IMR-90 (cell line): Measurements from ENCODE around the gene DDX52. TPM values are rescaled to one million over a fixed set of nuclear protein-coding genes. Genes with fewer than 3 reads are reported as not detected.

Experiments used
- ATAC-seq: fragments of 200-7000 bp; cut with Tn5 transposase; 2 replicates; pipeline ENCODE4 v1.9.1; 2020; ENCODE audit warnings: low read depth, mild to moderate bottlenecking, moderate library complexity
- BruUV-seq: library from RNA; stranded (reverse); fragments of 400-500 nt; replicated peaks from 2 replicates; lab custom pipeline; 2021; lab: Mats Ljungman, UMichigan
- CTCF ChIA-PET: fragments of 300-600 bp; formaldehyde crosslinking; extraction: SDS; loops from one replicate; lab custom pipeline; 2021; ENCODE audit warnings: antibody characterized with exemption; lab: Yijun Ruan, JAX
- POLR2A ChIA-PET: fragments of 300-600 bp; sonication (Branson Sonifier 250); formaldehyde crosslinking; loops from one replicate; lab custom pipeline; 2022; ENCODE audit warnings: antibody characterized with exemption; ENCODE audit not compliant: unreplicated experiment; lab: Charles Lee
- DNase-seq: peaks from one replicate; pipeline ENCODE4 v3.0.0; 2013
- H2AFZ ChIP-seq: replicated peaks from 2 replicates; pipeline ENCODE3; 2013; ENCODE audit warnings: low read length, mild to moderate bottlenecking; ENCODE audit not compliant: poor library complexity
- H2AK5ac ChIP-seq: 2 replicates; pipeline ENCODE4 v1.6.1; 2013; ENCODE audit warnings: low read depth, low read length, inconsistent platforms
- H2AK9ac ChIP-seq: replicated peaks from 2 replicates; pipeline ENCODE3; 2013; ENCODE audit warnings: mild to moderate bottlenecking, low read depth, low read length, moderate library complexity; ENCODE audit not compliant: poor library complexity
- H2BK120ac ChIP-seq: 2 replicates; pipeline ENCODE4 v1.6.1; 2013; ENCODE audit warnings: low read depth, low read length, inconsistent platforms
- H2BK15ac ChIP-seq: 3 replicates; pipeline ENCODE4 v1.6.1; 2013; ENCODE audit warnings: low read depth, low read length, inconsistent platforms
- H2BK20ac ChIP-seq: 2 replicates; pipeline ENCODE4 v1.6.1; 2013; ENCODE audit warnings: low read depth, mild to moderate bottlenecking, inconsistent platforms, low read length, moderate library complexity
- H2BK5ac ChIP-seq: 2 replicates; pipeline ENCODE4 v1.6.1; 2013; ENCODE audit warnings: mild to moderate bottlenecking, low read depth, low read length, inconsistent platforms; ENCODE audit not compliant: poor library complexity, severe bottlenecking
- H3K14ac ChIP-seq: replicated peaks from 2 replicates; pipeline ENCODE4 v1.6.1; 2013; ENCODE audit warnings: low read depth, low read length, inconsistent platforms
- H3K18ac ChIP-seq: 2 replicates; pipeline ENCODE4 v1.6.1; 2013; ENCODE audit warnings: low read depth, low read length, control low read depth
- H3K23ac ChIP-seq: 2 replicates; pipeline ENCODE4 v1.6.1; 2013; ENCODE audit warnings: low read depth, low read length, inconsistent platforms
- H3K27ac ChIP-seq: 2 replicates; pipeline ENCODE4 v1.5.1; 2013; ENCODE audit warnings: mild to moderate bottlenecking, control low read depth, low read length; ENCODE audit not compliant: insufficient read depth
- H3K27me3 ChIP-seq: 2 replicates; pipeline ENCODE4 v1.6.1; 2013; ENCODE audit warnings: low read length; ENCODE audit not compliant: control insufficient read depth, insufficient read depth
- H3K36me3 ChIP-seq: 2 replicates; pipeline ENCODE4 v1.6.1; 2013; ENCODE audit warnings: low read length, mixed read lengths; ENCODE audit not compliant: control insufficient read depth, insufficient read depth
- H3K4ac ChIP-seq: 2 replicates; pipeline ENCODE4 v1.6.1; 2013; ENCODE audit warnings: low read depth, low read length, inconsistent platforms
- H3K4me1 ChIP-seq: 2 replicates; pipeline ENCODE4 v1.6.1; 2013; ENCODE audit warnings: low read length, mixed read lengths; ENCODE audit not compliant: control insufficient read depth, insufficient read depth
- H3K4me2 ChIP-seq: 2 replicates; pipeline ENCODE4 v1.6.1; 2013; ENCODE audit warnings: low read depth, mild to moderate bottlenecking, control low read depth, low read length, moderate library complexity
- H3K4me3 ChIP-seq: 2 replicates; pipeline ENCODE4 v1.5.1; 2013; ENCODE audit warnings: low read depth, mild to moderate bottlenecking, control low read depth, low read length, moderate library complexity; ENCODE audit not compliant: insufficient read depth
- H3K56ac ChIP-seq: 2 replicates; pipeline ENCODE4 v1.6.1; 2013; ENCODE audit warnings: low read length, inconsistent platforms; ENCODE audit not compliant: insufficient read depth; ENCODE audit errors: extremely low read depth
- H3K79me1 ChIP-seq, 2 experiments: 2 replicates each; pipeline ENCODE4 v1.6.1; 2013; ENCODE audit warnings: low read length in 2 of 2, inconsistent platforms in 1 of 2, low read depth in 1 of 2
- H3K9ac ChIP-seq: 2 replicates; pipeline ENCODE4 v1.6.1; 2013; ENCODE audit warnings: low read depth, low read length, control low read depth
- H3K9me1 ChIP-seq: 2 replicates; pipeline ENCODE4 v1.6.1; 2013; ENCODE audit warnings: low read length, inconsistent platforms; ENCODE audit not compliant: insufficient read depth
- H3K9me3 ChIP-seq: 2 replicates; pipeline ENCODE4 v1.6.1; 2013; ENCODE audit warnings: low read length; ENCODE audit not compliant: control insufficient read depth, insufficient read depth
- H4K20me1 ChIP-seq: 2 replicates; pipeline ENCODE4 v1.6.1; 2013; ENCODE audit warnings: low read length, inconsistent platforms; ENCODE audit not compliant: insufficient read depth
- H4K5ac ChIP-seq: 2 replicates; pipeline ENCODE4 v1.6.1; 2013; ENCODE audit warnings: mild to moderate bottlenecking, low read depth, low read length, control low read depth
- H4K8ac ChIP-seq, 2 experiments: 2 replicates each; pipeline ENCODE4 v1.6.1; 2013; ENCODE audit warnings: low read depth in 2 of 2, low read length in 2 of 2, control low read depth in 1 of 2, inconsistent platforms in 1 of 2
- H4K91ac ChIP-seq: 2 replicates; pipeline ENCODE4 v1.6.1; 2013; ENCODE audit warnings: low read depth, low read length, inconsistent platforms; ENCODE audit not compliant: insufficient read depth
- BHLHE40 ChIP-seq: fragments of 150-350 bp; IDR thresholded peaks from 2 replicates; pipeline ENCODE4 v1.6.1; 2016; ENCODE audit warnings: mild to moderate bottlenecking, low read depth, low read length
- CEBPB ChIP-seq: IDR thresholded peaks from 2 replicates; pipeline ENCODE4 v1.6.1; 2012; ENCODE audit warnings: low read depth, low read length, improper control_type of control experiment
- CHD1 ChIP-seq: IDR thresholded peaks from 2 replicates; pipeline ENCODE4 v1.6.1; 2012; ENCODE audit warnings: low read depth, low read length, improper control_type of control experiment
- CTCF ChIP-seq: conservative IDR thresholded peaks from 2 replicates; pipeline ENCODE4 v1.5.1; 2012; ENCODE audit warnings: mild to moderate bottlenecking, low read depth, low read length, improper control_type of control experiment
- ELK1 ChIP-seq: fragments of 150-350 bp; IDR thresholded peaks from 2 replicates; pipeline ENCODE4 v1.6.1; 2016; ENCODE audit warnings: low read depth, mild to moderate bottlenecking, low read length, moderate library complexity, borderline replicate concordance
- FOS ChIP-seq: fragments of 150-350 bp; IDR thresholded peaks from 2 replicates; pipeline ENCODE4 v1.6.1; 2016; ENCODE audit warnings: low read depth, low read length
- MAFK ChIP-seq: IDR thresholded peaks from 2 replicates; pipeline ENCODE4 v1.6.1; 2012; ENCODE audit warnings: low read depth, low read length, improper control_type of control experiment
- MAZ ChIP-seq: IDR thresholded peaks from 2 replicates; pipeline ENCODE4 v1.6.1; 2012; ENCODE audit warnings: low read depth, mild to moderate bottlenecking, low read length, improper control_type of control experiment, moderate library complexity, borderline replicate concordance
- MXI1 ChIP-seq: IDR thresholded peaks from 2 replicates; pipeline ENCODE4 v1.6.1; 2012; ENCODE audit warnings: low read depth, mild to moderate bottlenecking, low read length, moderate library complexity, borderline replicate concordance
- NFE2L2 ChIP-seq: fragments of 150-350 bp; IDR thresholded peaks from 2 replicates; pipeline ENCODE4 v1.6.1; 2016; ENCODE audit warnings: low read depth, mild to moderate bottlenecking, low read length
- POLR2A ChIP-seq: IDR thresholded peaks from 2 replicates; pipeline ENCODE4 v1.6.1; 2012; ENCODE audit warnings: mild to moderate bottlenecking, low read depth, low read length
- RAD21 ChIP-seq: IDR thresholded peaks from 2 replicates; pipeline ENCODE4 v1.6.1; 2012; ENCODE audit warnings: low read length, improper control_type of control experiment
- RCOR1 ChIP-seq: IDR thresholded peaks from 2 replicates; pipeline ENCODE4 v1.6.1; 2012; ENCODE audit warnings: mild to moderate bottlenecking, low read length, improper control_type of control experiment; ENCODE audit not compliant: insufficient replicate concordance
- RFX5 ChIP-seq: IDR thresholded peaks from 2 replicates; pipeline ENCODE4 v1.8.0; 2012; ENCODE audit warnings: low read depth, mild to moderate bottlenecking, low read length, moderate library complexity
- SMC3 ChIP-seq: fragments of 150-350 bp; IDR thresholded peaks from 2 replicates; pipeline ENCODE4 v1.6.1; 2016; ENCODE audit warnings: low read depth, mild to moderate bottlenecking, antibody characterized with exemption, low read length, moderate library complexity
- USF2 ChIP-seq: fragments of 150-350 bp; IDR thresholded peaks from 2 replicates; pipeline ENCODE4 v1.6.1; 2017; ENCODE audit warnings: mild to moderate bottlenecking, antibody characterized with exemption, low read length, low read depth
- WGBS, 2 experiments: methylation state at CpG; one replicate each; pipeline versions ENCODE4 v1.1.5 to v1.1.7; 2013; ENCODE audit warnings: missing lambda C conversion rate in 2 of 2; ENCODE audit not compliant: insufficient read length in 1 of 2; ENCODE audit errors: extremely low coverage in 2 of 2; 5-methylcytosine and 5-hydroxymethylcytosine counted together
- dilution Hi-C: fragments of 300-500 bp; cut with HindIII; formaldehyde crosslinking; loops from one replicate; pipeline ENCODE4 v1.14.3; 2018; ENCODE audit warnings: low sequenced_read_pairs; ENCODE audit not compliant: unreplicated experiment
- in situ Hi-C: fragments of 300-500 bp; cut with MboI; formaldehyde crosslinking; loops from 3 replicates; pipeline ENCODE4 v1.14.3; 2019; ENCODE audit warnings: low sequenced_read_pairs, inconsistent platforms, mixed read lengths
- intact Hi-C: fragments of 100-400 bp; cut with micrococcal nuclease; formaldehyde crosslinking; loops from 2 replicates; pipeline ENCODE4 v1.10.0; 2022
- polyA plus RNA-seq, 3 experiments: library from polyadenylated mRNA; depleted of rRNA; stranded (reverse); fragments of >200 nt; gene quantifications; 2 replicates each; pipeline ENCODE4 v1.2.3, GENCODE V29; 2012; ENCODE audit warnings: low replicate concordance in 1 of 3
- total RNA-seq: library from RNA; depleted of rRNA; stranded (reverse); fragments of >200 nt; gene quantifications from 2 replicates; pipeline ENCODE4 v1.2.3, GENCODE V29; 2012

Gene DDX52
- total and polyA plus RNA-seq, 2 of the 4 experiments (the other 2 are of a cell fraction): 12.5 to 26.7 TPM

- H2BK120ac ChIP-seq: no peak overlapping the region
- CTCF ChIA-PET: no interaction called here
- H2AK5ac ChIP-seq: no peak overlapping the region
- in situ Hi-C loops (no loop called here), intact Hi-C loops (no loop called here), dilution Hi-C loops (no loop called here)
- H2BK5ac ChIP-seq: no peak overlapping the region
- BruUV-seq: no TSS peak
- POLR2A ChIA-PET: no interaction called here
- H4K91ac ChIP-seq: no peak overlapping the region
- H3K18ac ChIP-seq: no peak overlapping the region
- H3K79me1 ChIP-seq: peaks cover 0 to 18% of the 10 kb centered on the region in 2 experiments; a peak in 2 of 4 replicates
- TF ChIP-seq RCOR1 (no peak), BHLHE40 (no peak), NFE2L2 (no peak), MAZ (no peak), POLR2A (no peak), RAD21 (no peak), MAFK (no peak), CHD1 (no peak), RFX5 (no peak), CTCF (no peak), ELK1 (no peak), SMC3 (no peak), MXI1 (no peak), FOS (no peak), CEBPB (no peak), USF2 (no peak)
- peaks cover 23% of the 10 kb centered on the region for H3K36me3 ChIP-seq
- H4K20me1 ChIP-seq: peaks cover 3% of the 10 kb centered on the region; the same call in 1 of the 2 replicates
- no peak for ATAC-seq
- H3K9me3 ChIP-seq: no peaks in the 10 kb centered on the region
- H4K5ac ChIP-seq: no peak overlapping the region
- H2BK15ac ChIP-seq: no peak overlapping the region
- H2BK20ac ChIP-seq: no peak overlapping the region
- no peaks in the 10 kb centered on the region for H3K9me1 ChIP-seq
- peaks cover 2% of the 10 kb centered on the region; the same call in 1 of the 2 replicates for H3K4me1 ChIP-seq
- H3K4me2 ChIP-seq: no peak overlapping the region
- no CpG with 5 or more reads among the region's 5 CpGs for WGBS, 2 experiments
- no peak overlapping the region for H3K14ac ChIP-seq
- H3K27me3 ChIP-seq: no peaks in the 10 kb centered on the region
- H3K27ac ChIP-seq: no peak overlapping the region
- no peak overlapping the region for H3K9ac ChIP-seq
- no peak overlapping the region for H3K4ac ChIP-seq
- no peak overlapping the region for H3K23ac ChIP-seq
- no peak overlapping the region for H2AK9ac ChIP-seq
- no peak overlapping the region for H3K4me3 ChIP-seq
- no peak overlapping the region for H4K8ac ChIP-seq
- H2AFZ ChIP-seq: no peak overlapping the region
- DNase-seq: no peak
- no peak overlapping the region for H3K56ac ChIP-seq
Observed at GRCh38 chr17:37562016-37562745, 81.1 kb downstream of the DDX52 start.
